ENCODE data around the gene H2BK1. TPM values are rescaled to one million over a fixed set of nuclear protein-coding genes. Genes with fewer than 3 reads are reported as not detected.

The H2BK1 gene
- total RNA-seq, 1 experiment from 2014 or later = 0.87 TPM

- ChIA-PET CTCF (interaction anchor here (0.6 to 4.2 kb wide), 9 partner anchors 11 to 89 kb away, joined by 3 to 52 read pairs (median 10); partner anchors contain the start of genes ABCF2 and H2BK1), POLR2A (no interaction called here)
- DNase-seq (ENCODE audit: low spot score) (peak; percentile 82), ATAC-seq (peak; percentile 62)
- Mint-ChIP-seq H3K36me3 (no peaks in the 10 kb centered on the region), H3K9me3 (peaks cover 8% of the 10 kb centered on the region), H3K4me1 (peaks cover 12% of the 10 kb centered on the region), H3K27me3 (ENCODE audit: low read depth) (peaks cover 84% of the 10 kb centered on the region), H3K4me3 (no peak overlapping the region), H3K27ac (no peak overlapping the region)
- TF ChIP-seq TEAD1 (CRISPR knock-in tag; IDR thresholded peaks at IDR 0.05) (0 out of 2 replicates have a peak, but pooled peaks have one; percentile 54), NR3C1 (CRISPR knock-in tag; conservative IDR thresholded peaks at IDR 0.05; ENCODE audit: low read depth) (no peak), NFYB (CRISPR knock-in tag; conservative IDR thresholded peaks at IDR 0.05; ENCODE audit: low read depth) (peak; percentile 40), ELF4 (CRISPR knock-in tag; IDR thresholded peaks at IDR 0.05; ENCODE audit: low read depth) (no peak), SP1 (CRISPR knock-in tag; conservative IDR thresholded peaks at IDR 0.05) (no peak), ZBTB21 (CRISPR knock-in tag; IDR thresholded peaks at IDR 0.05; ENCODE audit: borderline replicate concordance) (peak; percentile 72; the same call in 1 of the 2 replicates), ERG (CRISPR knock-in tag; IDR thresholded peaks at IDR 0.05) (no peak), CREM (CRISPR knock-in tag; IDR thresholded peaks at IDR 0.05) (no peak), MYBL2 (CRISPR knock-in tag; IDR thresholded peaks at IDR 0.05) (no peak), ZMAT4 (CRISPR knock-in tag; IDR thresholded peaks at IDR 0.05) (no peak), GRHL2 (CRISPR knock-in tag; IDR thresholded peaks at IDR 0.05; ENCODE audit: insufficient replicate concordance, severe bottlenecking) (no peak), ATF6 (CRISPR knock-in tag; IDR thresholded peaks at IDR 0.05) (no peak), E2F5 (CRISPR knock-in tag; IDR thresholded peaks at IDR 0.05) (no peak), NFE2L1 (CRISPR knock-in tag; IDR thresholded peaks at IDR 0.05) (peak; percentile 88; the same call in 1 of the 2 replicates), ZNF425 (CRISPR knock-in tag; conservative IDR thresholded peaks at IDR 0.05) (no peak), EMX1 (CRISPR knock-in tag; IDR thresholded peaks at IDR 0.05) (no peak)
- TF ChIP-seq, protein P1, sequence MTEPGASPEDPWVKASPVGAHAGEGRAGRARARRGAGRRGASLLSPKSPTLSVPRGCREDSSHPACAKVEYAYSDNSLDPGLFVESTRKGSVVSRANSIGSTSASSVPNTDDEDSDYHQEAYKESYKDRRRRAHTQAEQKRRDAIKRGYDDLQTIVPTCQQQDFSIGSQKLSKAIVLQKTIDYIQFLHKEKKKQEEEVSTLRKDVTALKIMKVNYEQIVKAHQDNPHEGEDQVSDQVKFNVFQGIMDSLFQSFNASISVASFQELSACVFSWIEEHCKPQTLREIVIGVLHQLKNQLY (CRISPR knock-in tag; IDR thresholded peaks at IDR 0.05) = no peak
- TF ChIP-seq, protein P2, sequence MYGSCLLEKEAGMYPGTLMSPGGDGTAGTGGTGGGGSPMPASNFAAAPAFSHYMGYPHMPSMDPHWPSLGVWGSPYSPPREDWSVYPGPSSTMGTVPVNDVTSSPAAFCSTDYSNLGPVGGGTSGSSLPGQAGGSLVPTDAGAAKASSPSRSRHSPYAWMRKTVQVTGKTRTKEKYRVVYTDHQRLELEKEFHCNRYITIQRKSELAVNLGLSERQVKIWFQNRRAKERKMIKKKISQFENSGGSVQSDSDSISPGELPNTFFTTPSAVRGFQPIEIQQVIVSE (CRISPR knock-in tag; IDR thresholded peaks at IDR 0.05; ENCODE audit: borderline replicate concordance) = no peak
- TF ChIP-seq, protein P3, sequence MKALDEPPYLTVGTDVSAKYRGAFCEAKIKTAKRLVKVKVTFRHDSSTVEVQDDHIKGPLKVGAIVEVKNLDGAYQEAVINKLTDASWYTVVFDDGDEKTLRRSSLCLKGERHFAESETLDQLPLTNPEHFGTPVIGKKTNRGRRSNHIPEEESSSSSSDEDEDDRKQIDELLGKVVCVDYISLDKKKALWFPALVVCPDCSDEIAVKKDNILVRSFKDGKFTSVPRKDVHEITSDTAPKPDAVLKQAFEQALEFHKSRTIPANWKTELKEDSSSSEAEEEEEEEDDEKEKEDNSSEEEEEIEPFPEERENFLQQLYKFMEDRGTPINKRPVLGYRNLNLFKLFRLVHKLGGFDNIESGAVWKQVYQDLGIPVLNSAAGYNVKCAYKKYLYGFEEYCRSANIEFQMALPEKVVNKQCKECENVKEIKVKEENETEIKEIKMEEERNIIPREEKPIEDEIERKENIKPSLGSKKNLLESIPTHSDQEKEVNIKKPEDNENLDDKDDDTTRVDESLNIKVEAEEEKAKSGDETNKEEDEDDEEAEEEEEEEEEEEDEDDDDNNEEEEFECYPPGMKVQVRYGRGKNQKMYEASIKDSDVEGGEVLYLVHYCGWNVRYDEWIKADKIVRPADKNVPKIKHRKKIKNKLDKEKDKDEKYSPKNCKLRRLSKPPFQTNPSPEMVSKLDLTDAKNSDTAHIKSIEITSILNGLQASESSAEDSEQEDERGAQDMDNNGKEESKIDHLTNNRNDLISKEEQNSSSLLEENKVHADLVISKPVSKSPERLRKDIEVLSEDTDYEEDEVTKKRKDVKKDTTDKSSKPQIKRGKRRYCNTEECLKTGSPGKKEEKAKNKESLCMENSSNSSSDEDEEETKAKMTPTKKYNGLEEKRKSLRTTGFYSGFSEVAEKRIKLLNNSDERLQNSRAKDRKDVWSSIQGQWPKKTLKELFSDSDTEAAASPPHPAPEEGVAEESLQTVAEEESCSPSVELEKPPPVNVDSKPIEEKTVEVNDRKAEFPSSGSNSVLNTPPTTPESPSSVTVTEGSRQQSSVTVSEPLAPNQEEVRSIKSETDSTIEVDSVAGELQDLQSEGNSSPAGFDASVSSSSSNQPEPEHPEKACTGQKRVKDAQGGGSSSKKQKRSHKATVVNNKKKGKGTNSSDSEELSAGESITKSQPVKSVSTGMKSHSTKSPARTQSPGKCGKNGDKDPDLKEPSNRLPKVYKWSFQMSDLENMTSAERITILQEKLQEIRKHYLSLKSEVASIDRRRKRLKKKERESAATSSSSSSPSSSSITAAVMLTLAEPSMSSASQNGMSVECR (CRISPR knock-in tag; IDR thresholded peaks at IDR 0.05; ENCODE audit: borderline replicate concordance) = peak; percentile 40; the same call in 1 of the 2 replicates
- TF ChIP-seq, protein P4, sequence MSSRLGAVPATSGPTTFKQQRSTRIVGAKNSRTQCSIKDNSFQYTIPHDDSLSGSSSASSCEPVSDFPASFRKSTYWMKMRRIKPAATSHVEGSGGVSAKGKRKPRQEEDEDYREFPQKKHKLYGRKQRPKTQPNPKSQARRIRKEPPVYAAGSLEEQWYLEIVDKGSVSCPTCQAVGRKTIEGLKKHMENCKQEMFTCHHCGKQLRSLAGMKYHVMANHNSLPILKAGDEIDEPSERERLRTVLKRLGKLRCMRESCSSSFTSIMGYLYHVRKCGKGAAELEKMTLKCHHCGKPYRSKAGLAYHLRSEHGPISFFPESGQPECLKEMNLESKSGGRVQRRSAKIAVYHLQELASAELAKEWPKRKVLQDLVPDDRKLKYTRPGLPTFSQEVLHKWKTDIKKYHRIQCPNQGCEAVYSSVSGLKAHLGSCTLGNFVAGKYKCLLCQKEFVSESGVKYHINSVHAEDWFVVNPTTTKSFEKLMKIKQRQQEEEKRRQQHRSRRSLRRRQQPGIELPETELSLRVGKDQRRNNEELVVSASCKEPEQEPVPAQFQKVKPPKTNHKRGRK (CRISPR knock-in tag; IDR thresholded peaks at IDR 0.05; ENCODE audit: borderline replicate concordance) = no peak
These were observed 35.8 kb downstream of the H2BK1 start for GRCh38 chr7:151174246-151175046.

All from WTC11 (cell line).